LoVo (cell line): Measurements from ENCODE around the gene MYO5A.
"Not testable (repeated sequence)": the region's sequence is repeated elsewhere in the genome, so short reads cannot be mapped to it uniquely, and the experiment has no call there.

ENCODE experiments used
- DNase-seq: peaks from one replicate; pipeline ENCODE4 v3.0.0-alpha.2; 2016; ENCODE audit warnings: low spot score

Gene MYO5A

DNA sequence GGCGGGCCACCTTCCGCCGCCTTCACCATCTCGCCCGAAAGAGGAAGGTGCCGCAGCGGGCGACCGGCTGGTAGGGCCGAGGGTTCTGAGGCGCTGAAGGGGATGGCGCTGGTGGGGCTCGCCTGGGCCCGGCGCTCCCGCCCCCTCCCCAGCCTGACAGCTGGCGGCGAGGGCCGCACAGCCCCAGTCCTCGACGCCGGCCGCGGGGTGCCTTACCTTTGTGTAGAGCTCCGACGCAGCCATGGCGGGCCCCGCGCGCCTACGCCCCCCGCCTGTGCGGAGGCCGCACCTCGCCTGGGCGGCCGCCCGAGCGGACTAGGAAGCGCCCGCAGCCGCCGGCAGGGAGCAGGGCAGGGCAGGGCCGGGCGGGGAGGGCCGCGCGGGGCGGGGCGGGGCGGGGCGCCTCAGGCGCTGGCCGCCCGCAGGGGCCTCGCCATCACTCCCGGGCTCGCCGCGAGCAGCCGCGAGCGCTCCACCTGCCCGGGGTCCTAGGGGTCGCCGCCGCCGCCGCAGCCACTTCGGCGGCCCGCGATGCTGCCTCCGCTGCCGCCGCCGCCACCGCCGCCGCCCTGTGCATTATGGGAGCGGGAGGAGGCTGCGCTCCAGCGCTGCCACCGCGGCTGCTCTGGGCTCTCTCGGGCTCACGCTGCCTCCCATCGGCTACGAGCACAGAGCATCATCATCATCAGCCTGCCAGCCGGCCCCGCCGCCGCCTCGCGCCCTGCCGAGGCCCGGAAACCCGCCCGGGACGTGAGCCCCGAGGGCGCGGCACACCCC, at the start of gene MYO5A:
Gene MYO5A (minus strand): TSS at position 317 of the 777 bp plus-strand sequence. CDS start 74 bp downstream, at position 243.
- peak; percentile 81 for DNase-seq

GRCh38 chr15:52576692-52577091, 48.0 kb upstream of the MYO5A start:
- DNase-seq: no peak

GRCh38 chr15:52575573-52575972, 46.9 kb upstream of the MYO5A start:
- not testable (repeated sequence) for DNase-seq

GRCh38 chr15:52575072-52575471, 46.4 kb upstream of the MYO5A start:
- DNase-seq: no peak

GRCh38 chr15:52574623-52575022, 45.9 kb upstream of the MYO5A start:
- DNase-seq: not testable (repeated sequence)

- DNase-seq: peak; percentile 96
Measured at GRCh38 chr15:52568601-52569585, 40.2 kb upstream of the MYO5A start, which contains the start of gene ARPP19. ARPP19 (minus strand) TSS chr15:52569030; CDS start chr15:52568892, 138 bp downstream.

GRCh38 chr15:52567871-52568600, 39.4 kb upstream of the MYO5A start:
- peak; percentile 61 for DNase-seq

DNA sequence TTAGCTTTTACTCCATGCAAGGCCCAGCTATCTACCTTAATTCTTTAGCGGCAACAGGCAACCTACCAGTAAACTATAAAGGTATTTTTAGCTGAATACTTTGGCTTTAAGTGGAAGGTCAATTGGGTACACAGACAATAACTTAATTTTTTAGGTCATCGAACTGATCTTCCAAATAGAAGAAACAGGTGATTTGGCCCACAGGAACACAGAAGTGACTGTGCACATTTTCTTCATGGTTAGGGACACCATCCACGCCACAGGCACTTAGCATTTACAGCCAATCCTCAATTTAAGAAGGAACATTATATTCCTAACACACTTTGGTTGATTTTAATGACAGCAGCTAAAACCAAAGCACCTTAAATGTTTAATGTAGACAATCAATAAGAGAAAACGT, 38.2 kb upstream of the MYO5A start:
- DNase-seq: no peak

- not testable (repeated sequence) for DNase-seq
Measured at GRCh38 chr15:52565417-52566358, 37.0 kb upstream of the MYO5A start.

- DNase-seq: no peak
Measured at GRCh38 chr15:52563501-52564060, 34.9 kb upstream of the MYO5A start.

- no peak for DNase-seq
Measured at GRCh38 chr15:52559575-52559974, 30.9 kb upstream of the MYO5A start.

DNA sequence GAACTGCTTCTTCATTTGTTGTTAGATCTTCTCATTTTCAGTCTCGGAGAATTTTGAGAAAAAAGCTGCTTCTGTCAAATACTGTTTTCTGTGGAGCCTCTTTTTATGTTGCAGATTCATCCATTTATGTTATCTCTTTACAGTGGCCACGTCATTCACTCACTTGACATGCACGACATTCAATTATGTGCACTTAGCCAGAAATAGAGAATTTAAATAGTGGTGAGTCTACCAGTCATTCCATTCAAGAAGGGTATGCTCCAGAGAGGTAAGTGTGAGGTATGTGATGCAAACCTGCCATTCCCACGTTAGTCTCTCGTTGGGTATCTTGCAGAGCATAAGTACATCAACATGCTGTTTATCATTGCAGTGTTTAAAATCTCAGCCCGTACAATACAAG, 30.3 kb upstream of the MYO5A start:
- DNase-seq: no peak

DNA sequence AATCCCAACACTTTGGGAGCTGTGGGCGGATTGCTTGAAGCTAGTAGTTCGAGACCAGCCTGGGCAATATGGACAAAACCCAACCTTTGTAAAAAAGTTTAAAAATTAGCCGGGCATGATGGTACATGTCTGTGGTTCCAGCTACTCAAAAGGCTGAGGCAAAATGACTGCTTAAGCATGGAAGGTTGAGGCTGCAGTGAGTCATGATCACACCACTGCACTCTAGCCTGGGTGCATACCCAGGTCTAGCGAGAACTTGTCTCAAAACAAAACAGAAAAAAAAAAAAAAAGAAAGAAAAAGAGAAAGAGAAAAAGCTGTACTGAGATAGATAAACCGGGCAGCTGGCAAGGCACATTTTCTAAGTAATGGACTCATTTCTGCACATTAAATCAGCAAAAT, 29.5 kb upstream of the MYO5A start:
- peak; percentile 22 for DNase-seq

DNA sequence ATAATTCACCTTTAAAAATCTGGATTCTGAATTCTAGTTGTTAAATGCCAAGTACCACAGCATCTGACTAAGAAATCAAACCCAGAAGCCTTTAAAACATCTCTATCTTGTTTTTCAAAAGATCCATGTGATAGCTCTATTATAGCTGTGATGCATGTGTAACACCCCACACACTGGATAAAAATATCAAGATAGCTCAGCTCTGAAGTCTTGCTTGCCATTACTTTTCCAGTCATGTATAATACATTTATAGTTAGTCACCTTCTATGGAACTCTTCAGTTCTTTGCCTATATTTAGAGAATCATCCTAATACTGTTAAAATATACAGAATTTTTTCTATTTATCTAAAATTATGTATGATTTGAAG, 28.6 kb upstream of the MYO5A start:
- no peak for DNase-seq

- no peak for DNase-seq
Measured at GRCh38 chr15:52556524-52557273, 28.0 kb upstream of the MYO5A start.

GRCh38 chr15:52552303-52552702, 23.6 kb upstream of the MYO5A start:
- no peak for DNase-seq

DNA sequence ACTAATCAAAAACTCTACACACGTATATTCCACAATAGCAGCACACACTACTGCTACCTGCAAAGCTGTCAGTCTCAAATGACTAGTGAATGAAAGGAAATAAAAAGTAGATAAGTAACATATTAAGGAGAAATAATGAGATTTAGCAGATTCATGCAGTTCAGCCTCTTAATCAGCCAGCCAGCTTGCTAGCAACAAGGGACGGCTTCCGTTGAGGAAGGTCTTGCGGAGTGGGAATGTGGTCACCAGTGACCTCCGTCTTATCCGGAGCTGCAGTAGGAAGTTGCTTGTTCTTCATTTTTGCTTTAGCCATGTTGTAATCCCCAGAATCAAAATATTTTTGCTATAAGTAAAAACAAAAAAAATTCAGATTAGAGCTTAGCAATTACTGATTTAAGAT, 23.1 kb upstream of the MYO5A start:
- DNase-seq: no peak

- DNase-seq: not testable (repeated sequence)
Measured at GRCh38 chr15:52551186-52551585, 22.5 kb upstream of the MYO5A start.

DNA sequence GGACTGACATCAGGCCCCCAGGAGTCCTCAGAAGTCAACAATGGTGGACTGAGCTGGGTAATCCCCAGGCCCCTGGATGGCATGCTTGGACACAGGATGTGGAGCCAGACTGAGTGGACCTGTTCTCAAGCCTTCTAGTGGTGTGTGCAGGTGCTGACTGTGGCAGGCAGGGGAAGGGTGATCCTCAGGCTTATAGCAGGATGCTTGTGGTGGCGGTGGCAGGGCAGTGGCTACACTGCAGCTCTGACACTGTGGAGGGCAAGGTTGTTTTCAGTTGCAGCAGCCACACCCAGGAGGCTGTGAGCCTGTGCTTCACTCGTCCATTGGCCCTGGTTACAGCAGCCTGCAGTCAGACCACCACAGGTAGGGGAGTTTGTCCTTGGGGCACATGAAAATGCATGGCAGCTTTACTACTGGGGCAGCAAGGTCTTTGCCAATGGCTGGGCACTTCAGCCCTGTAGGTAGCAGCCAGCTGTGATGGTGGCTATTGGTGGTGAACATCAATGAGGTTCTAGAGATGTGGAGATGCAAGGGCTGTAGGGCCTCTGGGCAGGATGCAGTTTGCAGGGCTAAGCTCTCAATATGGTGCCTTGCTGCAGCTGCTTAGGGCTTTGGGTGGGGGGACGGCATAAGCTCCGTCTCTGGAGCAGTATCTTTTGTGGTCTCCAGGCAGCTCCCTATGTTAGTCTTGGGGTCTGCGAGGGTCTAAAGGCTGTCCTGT, 17.5 kb upstream of the MYO5A start:
- DNase-seq: no peak
